Endothelial cell of umbilical vein (primary cell): ENCODE data around the gene TRPM8. TPM values are rescaled to one million over a fixed set of nuclear protein-coding genes. Genes with fewer than 3 reads are reported as not detected.
A peak's percentile ranks its signal among the peaks of the same experiment; 100 is the strongest.

ENCODE experiments used
- BruUV-seq: library from RNA; stranded (reverse); fragments of 400-500 nt; replicated peaks from 2 replicates; lab custom pipeline; 2021; lab: Mats Ljungman, UMichigan
- CTCF ChIA-PET: fragments of 300-600, 350-600 bp; sonication (Branson Sonifier 250); formaldehyde crosslinking; loops from one replicate; lab custom pipeline; 2021; ENCODE audit warnings: antibody characterized with exemption, inconsistent platforms; lab: Charles Lee
- POLR2A ChIA-PET: fragments of 300-600, 350-600 bp; sonication (Branson Sonifier 250); formaldehyde crosslinking; loops from one replicate; lab custom pipeline; 2021; ENCODE audit warnings: antibody characterized with exemption, inconsistent platforms; lab: Charles Lee
- DNase-seq: peaks from one replicate; pipeline ENCODE4 v3.0.0-alpha.2; 2011; ENCODE audit warnings: low read depth, low spot score
- FAIRE-seq: peaks from 2 replicates; lab custom pipeline; 2011; peaks lifted over from hg19 to GRCh38; lab: Jason Lieb, UNC
- H2AFZ ChIP-seq: 2 replicates; pipeline ENCODE4 v1.6.0; 2012; ENCODE audit warnings: low read depth, low read length, control low read depth, inconsistent platforms
- H3K27ac ChIP-seq: 2 replicates; pipeline ENCODE4 v1.5.1; 2011; ENCODE audit warnings: low read depth, mild to moderate bottlenecking, control low read depth, low read length, moderate library complexity; ENCODE audit not compliant: insufficient read depth
- H3K27me3 ChIP-seq, 2 experiments: 2 replicates each; pipeline versions ENCODE4 v1.6.0 to v1.6.1; 2011; ENCODE audit warnings: low read length in 2 of 2, mixed read lengths in 1 of 2; ENCODE audit not compliant: control insufficient read depth in 2 of 2, insufficient read depth in 2 of 2
- H3K36me3 ChIP-seq, 2 experiments: 2 replicates in 1 of 2; 3 replicates in 1 of 2; pipeline ENCODE4 v1.5.1; 2011; ENCODE audit warnings: low read length in 2 of 2, mild to moderate bottlenecking in 1 of 2, moderate library complexity in 1 of 2; ENCODE audit not compliant: control insufficient read depth in 2 of 2, insufficient read depth in 2 of 2; ENCODE audit errors: extremely low read depth in 1 of 2
- H3K4me1 ChIP-seq: 3 replicates; pipeline ENCODE4 v1.5.1; 2011; ENCODE audit warnings: mild to moderate bottlenecking, low read length; ENCODE audit not compliant: control insufficient read depth, insufficient read depth; ENCODE audit errors: extremely low read depth
- H3K4me2 ChIP-seq: 2 replicates; pipeline ENCODE4 v1.6.1; 2011; ENCODE audit warnings: low read length, control low read depth, mixed read lengths; ENCODE audit not compliant: insufficient read depth
- H3K4me3 ChIP-seq, 3 experiments: fragments of 200-600 bp in 1 of 3; sonication (generic), shearing (Covaris generic) in 1 of 3; replicated peaks in 1 of 3; 2 replicates each; pipeline ENCODE4 v1.5.1; 2011 to 2016; ENCODE audit warnings: control low read depth in 3 of 3, low read length in 3 of 3, mild to moderate bottlenecking in 2 of 3, inconsistent platforms in 1 of 3, low read depth in 1 of 3, moderate library complexity in 1 of 3; ENCODE audit not compliant: insufficient read depth in 1 of 3
- H3K79me2 ChIP-seq: 2 replicates; pipeline ENCODE4 v1.6.0; 2012; ENCODE audit warnings: low read length, inconsistent platforms; ENCODE audit not compliant: control insufficient read depth, insufficient read depth
- H3K9ac ChIP-seq: replicated peaks from 2 replicates; pipeline ENCODE3; 2011; ENCODE audit warnings: low read length, control low read depth; ENCODE audit not compliant: insufficient read depth; ENCODE audit errors: extremely low read depth
- H3K9me1 ChIP-seq: replicated peaks from 3 replicates; pipeline ENCODE4 v1.6.0; 2011; ENCODE audit warnings: mild to moderate bottlenecking, low read length; ENCODE audit not compliant: control insufficient read depth, insufficient read depth; ENCODE audit errors: extremely low read depth
- H3K9me3 ChIP-seq: replicated peaks from 2 replicates; pipeline ENCODE4 v1.5.1; 2012; ENCODE audit warnings: low read length, inconsistent platforms; ENCODE audit not compliant: control insufficient read depth, insufficient read depth
- H4K20me1 ChIP-seq: replicated peaks from 2 replicates; pipeline ENCODE3; 2011; ENCODE audit warnings: mild to moderate bottlenecking, low read length; ENCODE audit not compliant: control insufficient read depth, insufficient read depth; ENCODE audit errors: extremely low read depth
- CTCF ChIP-seq, 2 donors: IDR thresholded peaks; 1 replicate in 1 of 2; 2 replicates in 1 of 2; pipeline ENCODE4 v1.5.1; 2011; ENCODE audit warnings: low read length in 2 of 2, mild to moderate bottlenecking in 2 of 2, moderate library complexity in 2 of 2, control low read depth in 1 of 2, inconsistent platforms in 1 of 2, low read depth in 1 of 2; ENCODE audit not compliant: insufficient read depth in 1 of 2; ENCODE audit errors: extremely low read depth in 1 of 2
- EZH2 ChIP-seq: IDR thresholded peaks from 2 replicates; pipeline ENCODE4 v1.6.1; 2012; ENCODE audit warnings: borderline replicate concordance, low read depth, mild to moderate bottlenecking, moderate library complexity, low read length, inconsistent platforms; ENCODE audit not compliant: severe bottlenecking
- FOS ChIP-seq: IDR thresholded peaks from 2 replicates; pipeline ENCODE4 v1.6.1; 2011; ENCODE audit warnings: mild to moderate bottlenecking, low read length, moderate library complexity, borderline replicate concordance; ENCODE audit not compliant: insufficient read depth
- JUN ChIP-seq: IDR thresholded peaks from 2 replicates; pipeline ENCODE4 v1.6.1; 2011; ENCODE audit warnings: borderline replicate concordance, low read depth; ENCODE audit not compliant: insufficient read length, insufficient read depth
- MAX ChIP-seq: IDR thresholded peaks from 2 replicates; pipeline ENCODE4 v1.6.1; 2011; ENCODE audit not compliant: insufficient read depth, insufficient read length
- MYC ChIP-seq: IDR thresholded peaks from one replicate; pipeline ENCODE4 v1.6.1; 2011; ENCODE audit warnings: mild to moderate bottlenecking, low read depth, low read length
- POLR2A ChIP-seq: IDR thresholded peaks from 2 replicates; pipeline ENCODE4 v1.6.1; 2012; ENCODE audit warnings: low read depth, mild to moderate bottlenecking, control low read depth, low read length
- POLR2AphosphoS5 ChIP-seq: IDR thresholded peaks from 2 replicates; pipeline ENCODE4 v1.6.1; 2012; ENCODE audit warnings: low read depth, mild to moderate bottlenecking, control low read depth, low read length, moderate library complexity; ENCODE audit not compliant: insufficient read depth
- dilution Hi-C: fragments of 300-500 bp; cut with MboI; formaldehyde crosslinking; loops from one replicate; pipeline ENCODE4 v1.15.0; 2019; ENCODE audit warnings: low sequenced_read_pairs; ENCODE audit not compliant: extremely low pct_ligation_motif_present
- intact Hi-C: fragments of 100-400 bp; cut with micrococcal nuclease; formaldehyde crosslinking; loops from one replicate; pipeline ENCODE4 v1.10.0; 2022
- polyA plus RNA-seq, 4 experiments: library from polyadenylated mRNA; depleted of rRNA in 3 of 4; stranded (reverse) in 3 of 4; unstranded in 1 of 4; fragments of >200 nt; gene quantifications; 2 replicates each; pipeline versions ENCODE4 v1.2.1 to v1.2.3, GENCODE V29; 2011 to 2012; ENCODE audit warnings: missing spikeins in 1 of 4
- total RNA-seq: library from RNA; stranded (reverse); gene quantifications from 2 replicates; pipeline ENCODE4 v1.2.3, GENCODE V29; 2021

The TRPM8 gene
- total and polyA plus RNA-seq, 2 donors (not counting 3 experiments of a cell fraction or from before 2014, with no cell fraction given) = not detected

- Histone ChIP-seq H3K9me3 (no peaks in the 10 kb centered on the region), H3K9me1 (no peaks in the 10 kb centered on the region), H3K79me2 (no peaks in the 10 kb centered on the region), H3K4me1 (no peaks in the 10 kb centered on the region), H3K9ac (no peak overlapping the region), H3K36me3 (no peaks in the 10 kb centered on the region), H3K27me3 (peaks cover 0 to 14% of the 10 kb centered on the region in 2 experiments), H4K20me1 (no peaks in the 10 kb centered on the region), H3K4me3 (no peak overlapping the region), H3K27ac (no peak overlapping the region), H3K4me2 (no peak overlapping the region), H2AFZ (no peak overlapping the region)
- POLR2A ChIA-PET = no interaction called here
- FAIRE-seq = no peak
- no peak for DNase-seq
- intact Hi-C loops = no loop called here
- dilution Hi-C loops = no loop called here
- no TSS peak for BruUV-seq
- CTCF ChIA-PET = no interaction called here
- TF ChIP-seq MYC (no peak), MAX (no peak), POLR2AphosphoS5 (no peak), EZH2 (peak; percentile 44), CTCF (IDR thresholded peaks at IDR 0.05; ENCODE audit: extremely low read depth in 1 of 2, insufficient read depth in 1 of 2, low read depth in 1 of 2, low read length in 2 of 2) (no peak), FOS (no peak), JUN (no peak), POLR2A (no peak)
Measured at GRCh38 chr2:233938676-233939370, 21.6 kb downstream of the TRPM8 start.
